MCF 10A (cell line): ENCODE data around the gene GSTM2. TPM values are rescaled to one million over a fixed set of nuclear protein-coding genes. Genes with fewer than 3 reads are reported as not detected.

Experiments used
- BruUV-seq: library from RNA; stranded (reverse); fragments of 400-500 nt; replicated peaks from 2 replicates; lab custom pipeline; 2021; lab: Mats Ljungman, UMichigan
- CTCF ChIA-PET: fragments of 300-600 bp; sonication (Branson Sonifier 250); formaldehyde crosslinking; extraction: SDS; loops from one replicate; lab custom pipeline; 2021; ENCODE audit warnings: antibody characterized with exemption, inconsistent platforms; lab: Yijun Ruan, JAX
- POLR2A ChIA-PET: fragments of 300-600, 350-650 bp; sonication (Branson Sonifier 250); formaldehyde crosslinking; extraction: SDS; loops from one replicate; lab custom pipeline; 2020; ENCODE audit warnings: antibody characterized with exemption, inconsistent platforms; lab: Yijun Ruan, JAX
- DNase-seq: peaks from one replicate; pipeline ENCODE4 v3.0.0-alpha.2; 2018; ENCODE audit not compliant: unreplicated experiment
- H3K27ac Mint-ChIP-seq: one replicate; pipeline ENCODE4 v1.8.0; 2022; ENCODE audit warnings: mild to moderate bottlenecking, low read depth, mixed read lengths; ENCODE audit not compliant: unreplicated experiment
- H3K27me3 Mint-ChIP-seq: one replicate; pipeline ENCODE4 v1.8.0; 2022; ENCODE audit warnings: mixed read lengths; ENCODE audit not compliant: insufficient read depth, unreplicated experiment
- H3K36me3 Mint-ChIP-seq: one replicate; pipeline ENCODE4 v1.8.0; 2022; ENCODE audit warnings: mild to moderate bottlenecking, moderate library complexity, mixed read lengths; ENCODE audit not compliant: insufficient read depth, unreplicated experiment
- H3K4me1 Mint-ChIP-seq: one replicate; pipeline ENCODE4 v1.8.0; 2022; ENCODE audit warnings: mixed read lengths; ENCODE audit not compliant: insufficient read depth, unreplicated experiment
- H3K4me3 Mint-ChIP-seq: one replicate; pipeline ENCODE4 v1.8.0; 2022; ENCODE audit warnings: mild to moderate bottlenecking, moderate library complexity, mixed read lengths; ENCODE audit not compliant: unreplicated experiment
- H3K9me3 Mint-ChIP-seq: one replicate; pipeline ENCODE4 v1.8.0; 2022; ENCODE audit warnings: mixed read lengths; ENCODE audit not compliant: unreplicated experiment
- intact Hi-C: fragments of 100-400 bp; cut with micrococcal nuclease; formaldehyde crosslinking; loops from 2 replicates; pipeline ENCODE4 v1.14.1; 2022
- total RNA-seq: library from RNA; stranded (reverse); gene quantifications from 2 replicates; pipeline ENCODE4 v1.2.3, GENCODE V29; 2022
- TF ChIP-seq, protein P1 (sequence below): fragments of 200-600 bp; IDR thresholded peaks from one replicate; pipeline ENCODE4 v1.8.0; 2022; ENCODE audit warnings: antibody characterized with exemption, mild to moderate bottlenecking; ENCODE audit not compliant: unreplicated experiment

The GSTM2 gene
- total RNA-seq, 1 experiment from 2014 or later = 0.70 TPM

DNA sequence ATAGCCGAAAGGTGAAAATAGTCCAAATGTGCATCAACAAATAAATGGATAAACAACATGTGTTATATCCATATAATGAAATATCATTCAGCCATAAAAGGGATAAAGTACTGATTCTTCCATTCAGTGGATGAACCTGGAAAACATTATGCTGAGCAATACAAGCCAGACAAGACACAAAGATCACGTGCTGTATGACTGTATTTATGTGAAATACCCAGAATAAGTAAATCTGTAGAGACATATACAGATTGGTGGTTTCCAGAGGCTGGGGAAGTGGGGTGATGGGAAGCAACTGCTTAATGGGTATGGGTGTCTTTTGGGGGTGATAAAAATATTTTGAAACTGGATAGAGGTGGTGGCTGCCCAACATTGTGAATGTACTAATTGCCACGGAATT, 25.2 kb upstream of the GSTM2 start:
- Mint-ChIP-seq H3K4me3 (no peak overlapping the region), H3K9me3 (no peaks in the 10 kb centered on the region), H3K27ac (peak overlapping the region; percentile 76), H3K36me3 (peaks cover 4% of the 10 kb centered on the region), H3K27me3 (no peaks in the 10 kb centered on the region), H3K4me1 (no peaks in the 10 kb centered on the region)
- ChIA-PET POLR2A (interaction anchor here (0.6 kb wide), 1 partner anchor 342 kb away, joined by 3 read pairs; the partner anchor contains the start of gene AHCYL1), CTCF (interaction anchor here (0.6 to 17.2 kb wide), 18 partner anchors 8 to 342 kb away, joined by 3 to 459 read pairs (median 4); partner anchors contain the start of gene AHCYL1)
- intact Hi-C loops = loop anchor here (1.0 kb wide), 2 partner anchors 131 to 342 kb away; partner anchors contain the start of gene AHCYL1
- BruUV-seq = no TSS peak
- TF ChIP-seq, protein P1, sequence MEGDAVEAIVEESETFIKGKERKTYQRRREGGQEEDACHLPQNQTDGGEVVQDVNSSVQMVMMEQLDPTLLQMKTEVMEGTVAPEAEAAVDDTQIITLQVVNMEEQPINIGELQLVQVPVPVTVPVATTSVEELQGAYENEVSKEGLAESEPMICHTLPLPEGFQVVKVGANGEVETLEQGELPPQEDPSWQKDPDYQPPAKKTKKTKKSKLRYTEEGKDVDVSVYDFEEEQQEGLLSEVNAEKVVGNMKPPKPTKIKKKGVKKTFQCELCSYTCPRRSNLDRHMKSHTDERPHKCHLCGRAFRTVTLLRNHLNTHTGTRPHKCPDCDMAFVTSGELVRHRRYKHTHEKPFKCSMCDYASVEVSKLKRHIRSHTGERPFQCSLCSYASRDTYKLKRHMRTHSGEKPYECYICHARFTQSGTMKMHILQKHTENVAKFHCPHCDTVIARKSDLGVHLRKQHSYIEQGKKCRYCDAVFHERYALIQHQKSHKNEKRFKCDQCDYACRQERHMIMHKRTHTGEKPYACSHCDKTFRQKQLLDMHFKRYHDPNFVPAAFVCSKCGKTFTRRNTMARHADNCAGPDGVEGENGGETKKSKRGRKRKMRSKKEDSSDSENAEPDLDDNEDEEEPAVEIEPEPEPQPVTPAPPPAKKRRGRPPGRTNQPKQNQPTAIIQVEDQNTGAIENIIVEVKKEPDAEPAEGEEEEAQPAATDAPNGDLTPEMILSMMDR = no peak
- DNase-seq = no peak

DNA sequence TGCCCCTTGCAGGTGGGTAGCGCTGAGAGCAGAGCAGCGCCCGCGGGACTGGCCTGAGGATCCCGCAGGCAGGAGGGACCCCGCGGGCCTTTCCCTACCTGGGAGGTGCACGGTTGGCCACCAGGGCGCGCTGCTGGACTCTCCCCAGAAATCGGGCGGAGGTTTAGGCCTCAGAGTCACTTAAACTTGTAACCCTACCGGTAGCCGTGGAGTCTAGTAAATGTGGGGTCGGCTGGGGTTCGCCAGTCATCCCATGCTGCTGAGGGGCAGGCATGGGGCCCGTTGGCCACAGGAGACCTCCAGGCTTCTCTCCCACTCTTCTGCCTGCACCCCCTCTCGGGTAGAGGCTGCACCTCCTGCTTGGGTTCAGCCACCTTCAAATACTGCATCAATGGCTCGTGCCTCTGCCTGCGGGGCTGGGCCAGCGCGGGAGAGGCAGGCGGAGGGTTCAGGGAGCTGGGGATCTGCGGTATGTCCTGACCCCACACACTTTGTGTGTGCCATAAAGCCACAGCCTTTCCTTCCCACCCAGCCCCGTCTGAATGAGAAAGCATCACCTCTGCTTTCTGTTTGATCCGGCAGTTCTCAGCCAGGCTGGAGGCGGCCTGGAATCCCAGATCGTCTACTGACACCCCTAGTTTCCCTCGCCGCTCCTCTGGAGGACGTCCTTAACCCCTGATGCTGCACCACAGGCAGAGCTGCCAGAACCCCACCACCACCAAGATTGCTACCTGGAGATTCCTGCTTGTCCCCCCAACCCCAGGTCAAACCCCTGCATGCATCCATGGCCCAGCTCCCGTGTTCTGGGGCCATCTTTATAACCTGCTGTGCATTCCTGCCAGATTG, 24.2 kb upstream of the GSTM2 start:
- Mint-ChIP-seq H3K27ac (no peak overlapping the region), H3K27me3 (no peaks in the 10 kb centered on the region), H3K4me1 (no peaks in the 10 kb centered on the region), H3K36me3 (peaks cover 4% of the 10 kb centered on the region), H3K9me3 (no peaks in the 10 kb centered on the region), H3K4me3 (no peak overlapping the region)
- POLR2A ChIA-PET = interaction anchor here (1.7 kb wide), 1 partner anchor 97 kb away, joined by 3 read pairs; no protein-coding TSS in a partner anchor
- peak; percentile 80 for DNase-seq
- no TSS peak for BruUV-seq
- intact Hi-C loops = loop anchor here (1.0 kb wide), 2 partner anchors 130 to 341 kb away; partner anchors contain the start of gene AHCYL1
- TF ChIP-seq, protein P1 = peak; percentile 85
- CTCF ChIA-PET = interaction anchor here (0.6 to 17.2 kb wide), 26 partner anchors 8 to 341 kb away, joined by 3 to 459 read pairs (median 4); partner anchors contain the start of genes AHCYL1 and EPS8L3

DNA sequence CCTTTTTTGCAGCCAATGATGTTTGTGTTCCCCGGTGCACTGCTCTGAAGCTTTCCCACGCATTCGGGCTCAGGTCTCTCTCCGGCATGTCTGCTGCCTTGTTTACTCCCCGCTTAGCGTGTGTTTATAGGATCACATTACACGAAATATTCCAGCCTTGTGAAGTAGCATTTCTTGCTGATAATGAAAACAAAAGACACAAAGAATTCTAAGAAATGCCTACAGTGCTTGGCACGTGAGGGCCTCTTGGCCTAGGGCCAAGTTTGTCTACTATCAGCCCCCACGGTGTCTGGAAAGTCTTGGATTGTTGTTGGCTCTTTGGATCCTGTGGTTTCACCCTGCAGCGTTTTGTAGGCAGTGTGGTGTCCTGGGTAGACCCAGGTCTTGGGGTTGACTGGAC, 23.2 kb upstream of the GSTM2 start:
- no peak for DNase-seq
- POLR2A ChIA-PET = interaction anchor here (1.0 to 1.7 kb wide), 2 partner anchors 98 to 341 kb away, joined by 3 read pairs; no protein-coding TSS in a partner anchor
- intact Hi-C loops = no loop called here
- peaks cover 3% of the 10 kb centered on the region for H3K36me3 Mint-ChIP-seq
- CTCF ChIA-PET = interaction anchor here (0.6 to 17.2 kb wide), 6 partner anchors 11 to 340 kb away, joined by 3 to 459 read pairs (median 5); partner anchors contain the start of gene AHCYL1
- TF ChIP-seq, protein P1 = no peak
- H3K9me3 Mint-ChIP-seq = no peaks in the 10 kb centered on the region
- no peak overlapping the region for H3K4me3 Mint-ChIP-seq
- no peaks in the 10 kb centered on the region for H3K4me1 Mint-ChIP-seq
- BruUV-seq = no TSS peak
- H3K27me3 Mint-ChIP-seq = no peaks in the 10 kb centered on the region
- no peak overlapping the region for H3K27ac Mint-ChIP-seq

DNA sequence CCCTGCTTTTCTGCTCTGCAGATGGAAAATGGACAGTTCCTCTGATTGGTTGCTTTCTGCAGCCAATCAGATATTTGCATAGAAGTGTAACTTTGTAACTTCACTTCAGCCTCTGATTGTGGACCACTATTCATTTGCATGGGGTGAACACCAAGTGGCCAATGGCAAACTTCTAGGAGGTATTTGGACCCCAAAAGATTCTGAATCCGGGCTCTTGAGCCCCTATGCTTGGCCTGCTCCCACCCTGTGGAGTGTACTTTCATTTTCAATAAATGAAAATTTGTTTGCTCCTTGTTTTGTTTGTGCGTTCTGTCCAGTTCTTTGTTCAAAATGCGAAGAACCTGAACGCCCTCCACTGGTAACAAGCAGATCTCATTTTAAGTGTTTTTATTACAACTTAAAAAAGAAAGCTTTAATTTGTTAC, 18.4 kb upstream of the GSTM2 start:
- intact Hi-C loops = no loop called here
- BruUV-seq = no TSS peak
- no peak overlapping the region for H3K27ac Mint-ChIP-seq
- H3K9me3 Mint-ChIP-seq = no peaks in the 10 kb centered on the region
- no peak for DNase-seq
- peaks cover 6% of the 10 kb centered on the region for H3K36me3 Mint-ChIP-seq
- no peak overlapping the region for H3K4me3 Mint-ChIP-seq
- peaks cover 28% of the 10 kb centered on the region for H3K27me3 Mint-ChIP-seq
- H3K4me1 Mint-ChIP-seq = no peaks in the 10 kb centered on the region
- TF ChIP-seq, protein P1 = no peak
- POLR2A ChIA-PET = interaction anchor here (1.4 to 1.6 kb wide), 2 partner anchors 101 to 103 kb away, joined by 4 read pairs; partner anchors contain the start of gene GNAI3
- CTCF ChIA-PET = interaction anchor here (0.6 to 7.5 kb wide), 7 partner anchors 9 to 332 kb away, joined by 3 to 75 read pairs (median 5); no protein-coding TSS in a partner anchor
